Right lobe of liver (tissue), 6 donors: ENCODE results near the gene ZNF709. TPM values are rescaled to one million over a fixed set of nuclear protein-coding genes. Genes with fewer than 3 reads are reported as not detected.
"Not testable (repeated sequence)": the region's sequence is repeated elsewhere in the genome, so short reads cannot be mapped to it uniquely, and the experiment has no call there.

Source experiments
- ATAC-seq, 4 donors: fragments of 200-7000 bp; cut with Tn5 transposase; one replicate each; pipeline ENCODE4 v1.9.1; 2020; ENCODE audit warnings: mild to moderate bottlenecking in 4 of 4, moderate library complexity in 4 of 4
- DNase-seq, 3 donors: peaks; one replicate each; pipeline ENCODE4 v3.0.0-alpha.2; 2020
- H3K27ac ChIP-seq, 3 donors: fragments of 200-600 bp; one replicate each; pipeline ENCODE4 v1.8.0; 2022
- H3K27me3 ChIP-seq, 2 donors: fragments of 200-600 bp; one replicate each; pipeline ENCODE4 v1.8.0; 2022
- H3K36me3 ChIP-seq, 4 donors: fragments of 200-600 bp; sonication (generic) in 1 of 4; one replicate each; pipeline versions ENCODE4 v1.5.1 to v1.8.0; 2017 to 2022; ENCODE audit warnings: control low read depth in 1 of 4
- H3K4me1 ChIP-seq, 4 donors: fragments of 200-600 bp; sonication (generic) in 1 of 4; one replicate each; pipeline versions ENCODE4 v1.5.1 to v1.8.0; 2017 to 2022; ENCODE audit warnings: control low read depth in 1 of 4
- H3K4me3 ChIP-seq, 3 donors: fragments of 200-600 bp; one replicate each; pipeline ENCODE4 v1.8.0; 2022
- H3K9me3 ChIP-seq, 4 donors: fragments of 200-600 bp; sonication (generic) in 1 of 4; one replicate each; pipeline versions ENCODE4 v1.5.1 to v1.8.0; 2017 to 2022; ENCODE audit warnings: control low read depth in 1 of 4
- POLR2A ChIP-seq: fragments of 450-650 bp; IDR thresholded peaks from one replicate; pipeline ENCODE4 v1.6.1; 2017; ENCODE audit warnings: antibody characterized with exemption, mild to moderate bottlenecking
- WGBS: methylation state at CpG from one replicate; pipeline ENCODE4 v1.1.6; 2018; ENCODE audit warnings: low coverage, low lambda C conversion rate; ENCODE audit not compliant: insufficient coverage; ENCODE audit errors: missing lambda C conversion rate; 5-methylcytosine and 5-hydroxymethylcytosine counted together
- intact Hi-C, 2 donors: fragments of 100-400 bp; cut with DNase I; formaldehyde crosslinking; loops; one replicate each; pipeline versions ENCODE4 v1.11.2 to v1.14.1; 2022
- total RNA-seq, 6 experiments: library from RNA; depleted of rRNA in 2 of 6; stranded (reverse); fragments of >200 nt in 2 of 6; fragmentation: NEBNext Ultra II Directional in 3 of 6; extraction: Animal tissue kit (Norgen Biotek cat#: 25700) in 3 of 6; gene quantifications; one replicate each; pipeline versions ENCODE4 v1.1.0 to v1.2.4, GENCODE V29; 2016 to 2023
- TF ChIP-seq, protein P1 (sequence below), 4 donors: fragments of 200-600 bp in 3 of 4; fragments of 450-650 bp in 1 of 4; IDR thresholded peaks; one replicate each; pipeline versions ENCODE4 v1.5.1 to v1.8.0; 2016 to 2022; ENCODE audit warnings: antibody characterized with exemption in 4 of 4, mild to moderate bottlenecking in 2 of 4
- donor health status: DM: no; HTN: yes; CAD: no.
- donor health status: DM: no; HTN: no; CAD: no.
- donor health status: DM: no; HTN: no; CAD: no.
- donor health status: DM: no; HTN: yes; CAD: no.
- donor health status: DM: no; HTN: yes; CAD: no.

The ZNF709 gene
- total RNA-seq, 6 experiments from 2014 or later: 0.22 to 0.97 (median 0.49) TPM; not detected in 1

DNA sequence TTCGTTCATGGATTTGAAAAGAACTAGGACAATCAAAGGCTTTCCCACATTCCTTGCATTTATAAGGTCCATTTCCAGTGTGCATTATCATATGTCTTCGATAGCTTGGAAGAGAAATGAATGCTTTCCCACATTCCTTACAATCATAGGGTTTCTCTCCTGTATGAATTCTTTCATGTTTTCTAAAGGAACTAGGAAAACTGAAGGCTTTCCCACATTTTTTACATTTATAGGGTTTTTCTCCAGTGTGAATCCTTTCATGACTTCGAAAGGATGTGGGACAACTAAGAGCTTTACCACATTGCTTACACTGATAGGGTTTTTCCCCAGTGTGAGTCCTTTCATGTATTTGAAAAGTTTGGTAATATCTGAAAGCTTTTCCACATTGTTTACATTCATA, 19.8 kb downstream of the ZNF709 start:
- peaks cover 0 to 10% (median 0%) of the 10 kb centered on the region in 4 donors for H3K36me3 ChIP-seq
- H3K27me3 ChIP-seq: no peaks in the 10 kb centered on the region
- DNase-seq (no peak), ATAC-seq (no peak)
- WGBS: 93% methylated on average over 3 of the region's 3 CpGs
- TF ChIP-seq, protein P1, sequence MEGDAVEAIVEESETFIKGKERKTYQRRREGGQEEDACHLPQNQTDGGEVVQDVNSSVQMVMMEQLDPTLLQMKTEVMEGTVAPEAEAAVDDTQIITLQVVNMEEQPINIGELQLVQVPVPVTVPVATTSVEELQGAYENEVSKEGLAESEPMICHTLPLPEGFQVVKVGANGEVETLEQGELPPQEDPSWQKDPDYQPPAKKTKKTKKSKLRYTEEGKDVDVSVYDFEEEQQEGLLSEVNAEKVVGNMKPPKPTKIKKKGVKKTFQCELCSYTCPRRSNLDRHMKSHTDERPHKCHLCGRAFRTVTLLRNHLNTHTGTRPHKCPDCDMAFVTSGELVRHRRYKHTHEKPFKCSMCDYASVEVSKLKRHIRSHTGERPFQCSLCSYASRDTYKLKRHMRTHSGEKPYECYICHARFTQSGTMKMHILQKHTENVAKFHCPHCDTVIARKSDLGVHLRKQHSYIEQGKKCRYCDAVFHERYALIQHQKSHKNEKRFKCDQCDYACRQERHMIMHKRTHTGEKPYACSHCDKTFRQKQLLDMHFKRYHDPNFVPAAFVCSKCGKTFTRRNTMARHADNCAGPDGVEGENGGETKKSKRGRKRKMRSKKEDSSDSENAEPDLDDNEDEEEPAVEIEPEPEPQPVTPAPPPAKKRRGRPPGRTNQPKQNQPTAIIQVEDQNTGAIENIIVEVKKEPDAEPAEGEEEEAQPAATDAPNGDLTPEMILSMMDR (IDR thresholded peaks at IDR 0.05): no peak
- TF ChIP-seq POLR2A: no peak
- intact Hi-C loops: no loop called here
- no peaks in the 10 kb centered on the region for H3K4me1 ChIP-seq
- H3K27ac ChIP-seq: no peak overlapping the region
- peaks cover 0 to 49% (median 14%) of the 10 kb centered on the region in 4 donors for H3K9me3 ChIP-seq
- no peak overlapping the region for H3K4me3 ChIP-seq

GRCh38 chr19:12464139-12464538, 20.5 kb downstream of the ZNF709 start:
- H3K27me3 ChIP-seq, H3K4me1 ChIP-seq, H3K4me3 ChIP-seq: not testable (repeated sequence)

GRCh38 chr19:12453495-12453894, 31.1 kb downstream of the ZNF709 start:
- H3K4me3 ChIP-seq: no peak overlapping the region
- H3K27ac ChIP-seq: no peak overlapping the region
- peaks cover 0 to 5% (median 0%) of the 10 kb centered on the region in 4 donors for H3K9me3 ChIP-seq
- ATAC-seq: no peak
- H3K36me3 ChIP-seq: no peaks in the 10 kb centered on the region
- DNase-seq: no peak
- intact Hi-C loops: no loop called here
- no peaks in the 10 kb centered on the region for H3K4me1 ChIP-seq
- 63% methylated on average over 6 of the region's 6 CpGs for WGBS
- TF ChIP-seq, protein P1 (IDR thresholded peaks at IDR 0.05): no peak
- TF ChIP-seq POLR2A: no peak
- H3K27me3 ChIP-seq: no peaks in the 10 kb centered on the region

More at GRCh38 chr19:12464139-12464538, 20.5 kb downstream of the ZNF709 start:
- H3K27ac ChIP-seq, DNase-seq, intact Hi-C loops, ATAC-seq, H3K36me3 ChIP-seq: not testable (repeated sequence)
- 91% methylated on average over 6 of the region's 6 CpGs for WGBS
- peaks cover 0 to 43% (median 14%) of the 10 kb centered on the region in 4 donors for H3K9me3 ChIP-seq

DNA sequence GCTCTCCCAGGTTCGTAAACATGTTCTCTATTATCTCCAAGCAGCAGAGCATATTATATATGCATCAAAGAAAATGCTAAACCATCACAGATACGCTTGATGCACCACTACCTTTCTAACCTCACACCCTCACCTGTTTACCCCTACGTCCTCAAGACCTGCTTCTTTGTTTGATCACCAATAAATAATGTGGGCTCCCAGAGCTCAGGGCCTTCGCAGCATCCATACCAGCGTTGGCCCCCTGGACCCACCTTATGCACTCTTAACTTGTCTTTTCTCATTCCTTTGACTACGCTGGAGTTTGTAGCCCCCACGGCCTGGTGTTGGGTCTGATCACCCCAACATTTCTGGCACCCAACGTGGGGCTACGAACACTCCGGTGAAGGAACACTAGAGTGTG, 33.8 kb downstream of the ZNF709 start:
- no peaks in the 10 kb centered on the region for H3K36me3 ChIP-seq
- H3K4me1 ChIP-seq: no peaks in the 10 kb centered on the region
- peaks cover 0 to 5% (median 0%) of the 10 kb centered on the region in 4 donors for H3K9me3 ChIP-seq
- TF ChIP-seq POLR2A: no peak
- TF ChIP-seq, protein P1 (IDR thresholded peaks at IDR 0.05): no peak
- intact Hi-C loops: no loop called here
- DNase-seq: no peak
- no peaks in the 10 kb centered on the region for H3K27me3 ChIP-seq
- H3K4me3 ChIP-seq: no peak overlapping the region
- 80% methylated on average over 10 of the region's 10 CpGs for WGBS
- no peak overlapping the region for H3K27ac ChIP-seq
- no peak for ATAC-seq

- Histone ChIP-seq H3K36me3 (no peaks in the 10 kb centered on the region), H3K4me1 (no peaks in the 10 kb centered on the region), H3K27ac (no peak overlapping the region), H3K9me3 (peaks cover 0 to 5% (median 0%) of the 10 kb centered on the region in 4 donors), H3K27me3 (no peaks in the 10 kb centered on the region), H3K4me3 (no peak overlapping the region)
- TF ChIP-seq POLR2A: no peak
- TF ChIP-seq, protein P1 (IDR thresholded peaks at IDR 0.05): no peak
- intact Hi-C loops: no loop called here
- WGBS: no CpG with 5 or more reads among the region's 2 CpGs
- DNase-seq (no peak), ATAC-seq (no peak)
These were observed 35.8 kb downstream of the ZNF709 start for GRCh38 chr19:12448808-12449207.
